Suppressor macrophage (primary cell): Measurements from ENCODE around the gene SORBS2.

Experiments used
- DNase-seq, 4 experiments: peaks; one replicate each; pipeline ENCODE4 v3.0.0-alpha.2; 2020 to 2022

Gene SORBS2

DNA sequence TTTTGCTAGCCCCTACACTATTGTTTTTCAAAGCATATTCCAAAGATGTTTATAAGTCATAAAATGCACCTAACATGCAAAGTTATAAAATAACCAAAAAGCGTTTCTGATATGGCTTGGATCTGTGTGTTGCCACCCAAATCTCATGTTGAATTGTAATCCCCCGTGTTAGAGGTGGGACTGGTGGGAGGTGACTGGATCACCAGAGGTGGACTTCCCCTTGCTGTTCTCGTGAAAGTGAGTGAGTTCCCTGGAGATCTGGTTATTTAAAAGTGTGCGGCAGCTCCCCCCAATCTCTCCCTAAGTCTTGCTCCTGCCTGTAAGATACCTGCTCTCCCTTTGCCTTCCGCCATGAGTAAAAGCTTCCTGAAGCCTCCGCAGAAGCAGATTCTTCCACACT is 22.8 kb upstream of the SORBS2 start:
- no peak for DNase-seq

GRCh38 chr4:185834088-185834487 is 22.1 kb upstream of the SORBS2 start:
- no peak for DNase-seq

DNA sequence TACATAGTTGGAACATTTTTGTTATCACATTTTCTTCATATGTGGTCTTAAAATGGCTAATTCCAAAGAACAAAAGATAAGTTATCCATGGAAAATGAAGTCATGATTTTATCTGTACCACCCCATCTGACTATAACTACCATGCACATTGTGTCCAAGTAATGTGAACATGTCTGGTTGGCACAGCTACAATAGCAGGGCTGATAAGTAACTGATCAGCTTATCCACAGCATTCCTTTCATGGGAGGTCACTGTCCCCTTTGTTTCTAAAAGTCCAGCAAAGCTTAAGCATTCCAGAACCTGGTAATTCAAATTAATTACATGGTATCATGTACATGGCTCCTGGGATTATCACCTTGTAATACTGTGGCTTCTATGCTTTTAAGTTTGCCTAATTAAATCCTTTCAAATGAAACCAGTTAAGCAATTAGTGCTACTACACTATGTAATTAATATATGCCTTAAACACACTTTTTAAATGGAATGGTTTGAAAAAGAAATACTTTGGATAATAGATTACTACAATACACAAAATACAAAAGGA is 21.1 kb upstream of the SORBS2 start:
- DNase-seq = no peak

DNA sequence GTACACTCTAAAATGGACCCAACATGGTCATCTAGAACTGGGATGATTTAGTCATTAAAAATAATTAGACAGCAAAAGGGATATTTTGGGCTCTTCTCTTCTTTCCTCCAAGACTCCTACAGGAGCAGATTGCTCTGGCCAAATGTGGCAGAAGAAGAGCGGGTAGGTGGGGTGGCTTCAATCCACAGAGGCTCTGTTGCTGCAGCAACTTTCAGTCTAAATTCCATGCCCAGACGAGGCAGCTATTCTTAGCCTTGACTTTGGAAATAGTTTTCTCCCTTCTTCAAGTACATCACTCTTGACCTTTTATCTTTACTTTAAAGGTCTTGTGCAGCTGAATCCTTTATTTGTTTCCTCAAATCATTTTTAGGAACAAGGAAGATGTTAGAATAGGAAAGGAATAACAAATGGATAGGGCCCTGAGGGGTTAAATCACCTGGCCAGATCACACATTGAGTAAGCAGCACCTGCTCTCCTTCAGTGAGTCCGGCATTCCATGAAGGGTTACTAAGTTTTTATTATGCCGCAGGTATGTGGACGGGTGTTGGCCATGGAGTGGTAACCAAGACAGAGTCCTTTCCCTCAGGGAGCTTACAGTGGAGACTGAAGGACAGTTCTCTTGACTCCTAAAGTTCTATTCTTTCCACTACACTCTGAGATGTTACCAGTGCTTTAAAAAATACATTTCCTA is 19.3 kb upstream of the SORBS2 start:
- no peak for DNase-seq

- DNase-seq = no peak
Measured at GRCh38 chr4:185830263-185830994, 18.4 kb upstream of the SORBS2 start.

DNA sequence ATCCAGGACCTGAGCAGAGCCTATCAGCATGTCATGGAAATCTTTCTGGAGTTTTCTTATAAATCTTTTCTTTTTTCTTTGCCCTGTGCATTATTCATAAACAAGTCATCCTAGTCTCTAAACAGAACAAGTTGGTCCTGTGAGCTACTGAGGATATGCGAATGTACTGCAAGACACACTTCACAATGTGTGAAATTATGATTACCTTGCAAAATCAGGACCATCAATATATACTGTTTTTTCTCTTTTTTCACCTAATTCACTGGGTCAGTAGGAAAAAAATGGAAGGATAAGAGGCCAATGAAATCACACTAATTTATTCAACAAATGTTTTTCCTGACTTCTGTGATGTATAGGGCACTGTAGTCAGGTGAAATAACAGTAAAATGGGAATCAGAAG is 14.4 kb upstream of the SORBS2 start:
- no peak for DNase-seq

DNA sequence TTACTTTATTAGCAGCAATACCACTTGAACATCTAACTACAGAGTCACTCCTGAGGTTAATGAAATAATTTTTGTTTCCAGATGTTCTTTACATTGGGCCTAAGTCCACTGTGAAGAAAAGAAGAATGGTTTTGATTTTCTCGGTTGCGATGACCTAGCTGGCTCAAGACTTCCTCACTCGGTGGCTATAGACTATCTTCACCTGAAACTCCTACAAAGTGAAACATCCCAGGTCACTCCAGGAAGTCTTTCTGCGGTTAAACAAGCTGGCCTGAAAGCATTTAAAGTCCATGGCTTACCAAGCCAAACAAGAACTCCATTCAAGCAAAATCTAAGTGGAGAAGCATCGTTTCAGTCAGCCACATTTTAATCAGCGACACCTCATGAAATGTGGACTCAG is 13.7 kb upstream of the SORBS2 start:
- DNase-seq = no peak

- DNase-seq = no peak
Measured at GRCh38 chr4:185822791-185823190, 10.8 kb upstream of the SORBS2 start.

DNA sequence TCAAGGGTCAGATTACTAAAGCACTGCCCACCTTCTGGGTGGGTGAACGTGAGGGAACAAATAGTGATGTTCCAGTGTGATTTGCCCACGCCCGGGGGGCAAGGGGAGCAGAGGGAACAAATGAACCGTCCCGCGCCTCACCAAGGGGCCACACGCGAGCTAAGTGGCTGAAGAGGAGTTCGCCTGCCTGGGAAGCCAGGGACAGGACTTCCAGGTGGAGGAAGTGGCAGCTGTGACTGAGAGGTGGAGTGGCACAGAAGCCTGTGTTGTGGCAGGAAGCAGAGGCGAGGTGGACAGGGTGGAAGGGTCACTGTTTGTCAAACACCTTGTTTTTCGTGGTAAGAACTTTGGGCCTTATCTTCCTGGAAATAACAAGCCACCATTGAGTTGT is 9.0 kb upstream of the SORBS2 start:
- DNase-seq = no peak

- no peak for DNase-seq
Measured at GRCh38 chr4:185820146-185821028, 8.4 kb upstream of the SORBS2 start.

- no peak for DNase-seq
Measured at GRCh38 chr4:185819144-185819543, 7.2 kb upstream of the SORBS2 start.

- no peak for DNase-seq
Measured at GRCh38 chr4:185817403-185817818, 5.4 kb upstream of the SORBS2 start.

GRCh38 chr4:185813133-185813532 is 1.1 kb upstream of the SORBS2 start:
- no peak for DNase-seq

GRCh38 chr4:185810746-185811508 is 1.1 kb downstream of the SORBS2 start:
- no peak for DNase-seq

DNA sequence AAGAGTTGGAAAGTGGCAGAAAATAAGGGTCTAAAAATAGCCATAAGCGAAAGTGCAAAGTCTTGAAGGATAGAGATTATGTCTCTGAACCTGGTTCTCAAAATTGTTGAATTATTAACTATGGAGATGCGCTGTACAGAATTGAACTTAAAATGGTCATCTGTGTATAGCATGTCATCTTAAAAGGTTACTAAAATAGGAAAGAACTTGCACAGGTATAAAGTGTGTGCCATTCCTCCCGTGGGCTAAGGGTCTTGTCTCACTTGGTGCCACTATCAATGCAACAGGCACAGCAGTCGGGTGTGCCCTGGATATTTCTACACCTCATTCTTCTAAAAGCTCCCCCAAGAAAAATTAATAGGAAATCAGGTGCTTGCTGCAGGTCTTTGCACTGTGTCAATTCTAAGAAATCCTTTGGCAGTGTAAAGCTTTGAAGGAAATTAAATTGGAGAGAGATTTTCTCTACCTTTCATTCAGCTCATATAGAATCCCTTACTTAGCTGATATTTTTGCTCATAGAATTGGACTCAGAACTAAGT is 2.4 kb downstream of the SORBS2 start:
- no peak for DNase-seq

GRCh38 chr4:185809121-185809520 is 2.9 kb downstream of the SORBS2 start:
- no peak for DNase-seq

DNA sequence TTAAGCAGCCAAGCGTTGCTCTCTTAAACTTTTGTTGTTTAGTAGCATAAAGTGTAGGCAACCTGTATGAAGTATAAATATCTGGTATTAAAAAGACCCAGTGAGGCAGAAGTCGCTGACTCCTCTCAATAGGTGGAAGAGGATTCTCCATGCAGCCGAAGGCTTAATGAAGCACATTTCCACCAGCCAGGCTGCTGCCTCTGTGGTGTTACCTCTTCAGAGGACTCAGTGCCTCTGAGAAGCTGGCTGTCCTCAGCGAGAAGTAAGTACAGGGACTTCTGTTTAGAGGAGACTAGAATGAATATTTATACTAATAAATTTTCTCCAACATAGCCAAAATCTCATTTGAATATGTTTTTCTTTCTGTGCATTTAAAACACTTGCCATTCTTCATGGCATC is 6.0 kb downstream of the SORBS2 start:
- no peak for DNase-seq

DNA sequence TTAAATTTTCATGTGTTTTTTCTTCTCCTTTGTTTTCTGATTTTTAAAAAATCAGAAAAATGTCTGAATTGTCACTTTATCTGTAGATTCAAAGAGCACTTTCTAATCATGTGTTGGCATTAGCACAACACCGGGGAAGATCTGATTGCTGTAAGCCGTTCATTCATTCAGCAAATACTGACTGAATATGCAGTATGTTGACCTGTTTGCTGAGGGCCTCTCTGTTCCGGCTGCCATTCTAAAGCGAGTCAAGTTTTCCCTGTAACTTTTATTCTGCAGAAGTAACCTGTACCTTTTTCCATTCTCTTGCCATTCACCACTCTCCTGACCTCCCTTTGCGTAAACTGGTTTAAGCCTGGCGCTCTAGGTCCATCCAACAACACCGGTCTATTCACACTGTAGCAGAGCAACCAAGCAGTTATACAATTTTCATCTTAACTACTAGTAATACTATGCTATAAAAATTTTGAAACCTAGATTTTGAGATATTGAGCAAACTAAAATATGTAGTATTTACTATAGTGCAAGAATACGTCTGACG is 6.7 kb downstream of the SORBS2 start:
- DNase-seq = no peak

- DNase-seq = no peak
Measured at GRCh38 chr4:185803022-185803421, 9.0 kb downstream of the SORBS2 start.

GRCh38 chr4:185801471-185801870 is 10.5 kb downstream of the SORBS2 start:
- DNase-seq = no peak

- DNase-seq = no peak
Measured at GRCh38 chr4:185800266-185800945, 11.6 kb downstream of the SORBS2 start.
